MCF 10A (cell line): ENCODE measurements around the gene CDCA4. TPM values are rescaled to one million over a fixed set of nuclear protein-coding genes. Genes with fewer than 3 reads are reported as not detected.

Source experiments
- BruUV-seq: library from RNA; stranded (reverse); fragments of 400-500 nt; replicated peaks from 2 replicates; lab custom pipeline; 2021; lab: Mats Ljungman, UMichigan
- CTCF ChIA-PET: fragments of 300-600 bp; sonication (Branson Sonifier 250); formaldehyde crosslinking; extraction: SDS; loops from one replicate; lab custom pipeline; 2021; ENCODE audit warnings: antibody characterized with exemption, inconsistent platforms; lab: Yijun Ruan, JAX
- POLR2A ChIA-PET: fragments of 300-600, 350-650 bp; sonication (Branson Sonifier 250); formaldehyde crosslinking; extraction: SDS; loops from one replicate; lab custom pipeline; 2020; ENCODE audit warnings: antibody characterized with exemption, inconsistent platforms; lab: Yijun Ruan, JAX
- DNase-seq: peaks from one replicate; pipeline ENCODE4 v3.0.0-alpha.2; 2018; ENCODE audit not compliant: unreplicated experiment
- H3K27ac Mint-ChIP-seq: one replicate; pipeline ENCODE4 v1.8.0; 2022; ENCODE audit warnings: mild to moderate bottlenecking, low read depth, mixed read lengths; ENCODE audit not compliant: unreplicated experiment
- H3K27me3 Mint-ChIP-seq: one replicate; pipeline ENCODE4 v1.8.0; 2022; ENCODE audit warnings: mixed read lengths; ENCODE audit not compliant: insufficient read depth, unreplicated experiment
- H3K36me3 Mint-ChIP-seq: one replicate; pipeline ENCODE4 v1.8.0; 2022; ENCODE audit warnings: mild to moderate bottlenecking, moderate library complexity, mixed read lengths; ENCODE audit not compliant: insufficient read depth, unreplicated experiment
- H3K4me1 Mint-ChIP-seq: one replicate; pipeline ENCODE4 v1.8.0; 2022; ENCODE audit warnings: mixed read lengths; ENCODE audit not compliant: insufficient read depth, unreplicated experiment
- H3K4me3 Mint-ChIP-seq: one replicate; pipeline ENCODE4 v1.8.0; 2022; ENCODE audit warnings: mild to moderate bottlenecking, moderate library complexity, mixed read lengths; ENCODE audit not compliant: unreplicated experiment
- H3K9me3 Mint-ChIP-seq: one replicate; pipeline ENCODE4 v1.8.0; 2022; ENCODE audit warnings: mixed read lengths; ENCODE audit not compliant: unreplicated experiment
- CTCF ChIP-seq: fragments of 200-600 bp; IDR thresholded peaks from one replicate; pipeline ENCODE4 v1.8.0; 2022; ENCODE audit warnings: antibody characterized with exemption, mild to moderate bottlenecking; ENCODE audit not compliant: unreplicated experiment
- intact Hi-C: fragments of 100-400 bp; cut with micrococcal nuclease; formaldehyde crosslinking; loops from 2 replicates; pipeline ENCODE4 v1.14.1; 2022
- total RNA-seq: library from RNA; stranded (reverse); gene quantifications from 2 replicates; pipeline ENCODE4 v1.2.3, GENCODE V29; 2022

Gene CDCA4
- total RNA-seq, 1 experiment from 2014 or later, result 33.0 TPM

- ChIA-PET POLR2A (interaction anchor here (0.6 kb wide), 1 partner anchor 15 kb away, joined by 3 read pairs; no protein-coding TSS in a partner anchor), CTCF (interaction anchor here (0.7 kb wide), 1 partner anchor 14 kb away, joined by 3 read pairs; no protein-coding TSS in a partner anchor)
- Mint-ChIP-seq H3K27ac (no peak overlapping the region), H3K4me3 (no peak overlapping the region), H3K9me3 (no peaks in the 10 kb centered on the region), H3K4me1 (no peaks in the 10 kb centered on the region), H3K36me3 (no peaks in the 10 kb centered on the region), H3K27me3 (peaks cover 4% of the 10 kb centered on the region)
- intact Hi-C loops, result no loop called here
- no TSS peak for BruUV-seq
- DNase-seq, result no peak
- TF ChIP-seq CTCF, result no peak
These were observed 45.6 kb upstream of the CDCA4 start for GRCh38 chr14:105066240-105067071.

- no peaks in the 10 kb centered on the region for H3K4me1 Mint-ChIP-seq
- no peak for DNase-seq
- no peaks in the 10 kb centered on the region for H3K36me3 Mint-ChIP-seq
- H3K9me3 Mint-ChIP-seq, result no peaks in the 10 kb centered on the region
- intact Hi-C loops, result no loop called here
- H3K4me3 Mint-ChIP-seq, result no peak within 1 kb of the TSS
- H3K27ac Mint-ChIP-seq, result no peak within 1 kb of the TSS
- TF ChIP-seq CTCF, result no peak
- no TSS peak for BruUV-seq
- H3K27me3 Mint-ChIP-seq, result no peaks in the 10 kb centered on the region
- CTCF ChIA-PET, result interaction anchor here (0.7 kb wide), 1 partner anchor 13 kb away, joined by 3 read pairs; no protein-coding TSS in a partner anchor
- POLR2A ChIA-PET, result interaction anchor here (0.9 kb wide), 1 partner anchor 131 kb away, joined by 3 read pairs; no protein-coding TSS in a partner anchor
These were observed 44.7 kb upstream of the CDCA4 start, which contains the start of gene GPR132 for GRCh38 chr14:105065280-105066228. Gene GPR132, minus strand, starts transcription at chr14:105065430. Its CDS starts 10,010 bp downstream, at chr14:105055420.

GRCh38 chr14:105064721-105065143, 43.8 kb upstream of the CDCA4 start:
- H3K27ac Mint-ChIP-seq, result no peak overlapping the region
- POLR2A ChIA-PET, result interaction anchor here (0.6 kb wide), 1 partner anchor 171 kb away, joined by 4 read pairs; no protein-coding TSS in a partner anchor
- intact Hi-C loops, result no loop called here

More at GRCh38 chr14:105064721-105065143, 43.8 kb upstream of the CDCA4 start:
- H3K27me3 Mint-ChIP-seq, result no peaks in the 10 kb centered on the region
- CTCF ChIA-PET, result no interaction called here
- no peaks in the 10 kb centered on the region for H3K9me3 Mint-ChIP-seq
- no TSS peak for BruUV-seq
- no peaks in the 10 kb centered on the region for H3K36me3 Mint-ChIP-seq
- no peaks in the 10 kb centered on the region for H3K4me1 Mint-ChIP-seq
- no peak for TF ChIP-seq CTCF
- H3K4me3 Mint-ChIP-seq, result no peak overlapping the region
- DNase-seq, result no peak
